Transverse colon (tissue), 4 donors: Measurements from ENCODE around the gene MAP4K4. TPM values are rescaled to one million over a fixed set of nuclear protein-coding genes. Genes with fewer than 3 reads are reported as not detected.

Experiments used
- DNase-seq: peaks from one replicate; pipeline ENCODE4 v3.0.0-alpha.2; 2019
- H3K27ac ChIP-seq, 4 donors: fragments of 200-600 bp; sonication (generic); 2 replicates each; pipeline ENCODE4 v1.5.1; 2016 to 2018; ENCODE audit warnings: inconsistent platforms in 4 of 4
- H3K27me3 ChIP-seq: fragments of 200-600 bp; sonication (generic); 2 replicates; pipeline ENCODE4 v1.5.1; 2017; ENCODE audit warnings: inconsistent platforms
- H3K36me3 ChIP-seq, 4 donors: fragments of 200-600 bp; sonication (generic); 2 replicates each; pipeline ENCODE4 v1.5.1; 2017 to 2019; ENCODE audit warnings: inconsistent platforms in 4 of 4
- H3K4me1 ChIP-seq, 4 donors: fragments of 200-600 bp; sonication (generic); 2 replicates each; pipeline ENCODE4 v1.5.1; 2017 to 2020; ENCODE audit warnings: inconsistent platforms in 4 of 4
- H3K4me3 ChIP-seq, 4 donors: fragments of 200-600 bp; sonication (generic); 1 replicate in 1 of 4; 2 replicates in 3 of 4; pipeline versions ENCODE4 v1.5.1 to v1.6.1; 2017 to 2019; ENCODE audit warnings: inconsistent platforms in 4 of 4
- H3K9me3 ChIP-seq, 2 donors: fragments of 200-600 bp; sonication (generic); 2 replicates each; pipeline ENCODE4 v1.5.1; 2017 to 2019; ENCODE audit warnings: inconsistent platforms in 2 of 2
- EP300 ChIP-seq: sonication (generic); formaldehyde crosslinking; IDR thresholded peaks from one replicate; pipeline ENCODE4 v1.6.1; 2017; ENCODE audit warnings: antibody characterized with exemption, low read depth
- POLR2A ChIP-seq: fragments of 450-650 bp; IDR thresholded peaks from one replicate; pipeline ENCODE4 v1.6.1; 2016; ENCODE audit warnings: antibody characterized with exemption, mild to moderate bottlenecking, moderate library complexity
- POLR2AphosphoS5 ChIP-seq, 3 donors: sonication (generic); formaldehyde crosslinking; IDR thresholded peaks; one replicate each; pipeline ENCODE4 v1.6.1; 2016; ENCODE audit warnings: antibody characterized with exemption in 3 of 3
- whole genome bisulfite sequencing, 2 donors: methylation state at CpG; one replicate each; pipeline ENCODE4 v1.1.5; 2018; ENCODE audit warnings: low coverage in 1 of 2; 5-methylcytosine and 5-hydroxymethylcytosine counted together
- in situ Hi-C, 4 donors: fragments of 200-750 bp; cut with MboI; loops; one replicate each; pipeline versions ENCODE4 v1.15.0 to v1.15.1; 2017; ENCODE audit warnings: low sequenced_read_pairs in 3 of 4, low pct_ligation_motif_present in 1 of 4, low pct_unique_long_range_greater_than_20kb in 1 of 4
- intact Hi-C: fragments of 100-400 bp; cut with DNase I; formaldehyde crosslinking; loops from one replicate; pipeline ENCODE4 v1.15.1; 2023; ENCODE audit warnings: low total_unique reads
- total RNA-seq, 4 donors: library from RNA; depleted of rRNA; stranded (reverse); fragments of >200 nt; gene quantifications; one replicate each; pipeline ENCODE4 v1.1.0, GENCODE V29; 2016
- TF ChIP-seq, protein P1 (sequence below), 5 experiments: fragments of 200-600 bp in 3 of 5; fragments of 450-650 bp in 2 of 5; sonication (generic) in 3 of 5; IDR thresholded peaks; 1 replicate in 2 of 5; 2 replicates in 3 of 5; pipeline ENCODE4 v1.5.1; 2016 to 2017; ENCODE audit warnings: antibody characterized with exemption in 5 of 5, inconsistent platforms in 3 of 5, mild to moderate bottlenecking in 2 of 5, moderate library complexity in 1 of 5

MAP4K4 gene
- total RNA-seq, 4 donors from 2014 or later: 20.3 to 42.3 (median 29.6) TPM

DNA sequence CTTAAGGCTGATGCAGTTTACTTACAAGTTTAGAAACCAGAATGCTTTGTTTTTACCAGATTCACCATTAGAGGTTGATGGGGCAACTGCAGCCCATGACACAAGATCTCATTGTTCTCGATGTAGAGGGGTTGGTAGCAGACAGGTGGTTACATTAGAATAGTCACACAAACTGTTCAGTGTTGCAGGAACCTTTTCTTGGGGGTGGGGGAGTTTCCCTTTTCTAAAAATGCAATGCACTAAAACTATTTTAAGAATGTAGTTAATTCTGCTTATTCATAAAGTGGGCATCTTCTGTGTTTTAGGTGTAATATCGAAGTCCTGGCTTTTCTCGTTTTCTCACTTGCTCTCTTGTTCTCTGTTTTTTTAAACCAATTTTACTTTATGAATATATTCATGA is 194.9 kb downstream of the MAP4K4 start:
- Histone ChIP-seq H3K27me3 (no peaks in the 10 kb centered on the region), H3K4me3 (no peak overlapping the region), H3K36me3 (peaks cover 0 to 19% (median 0%) of the 10 kb centered on the region in 4 donors), H3K9me3 (no peaks in the 10 kb centered on the region), H3K27ac (no peak overlapping the region), H3K4me1 (no peaks in the 10 kb centered on the region)
- in situ Hi-C loops: loop anchor here in 2 of 4 donors (25.0 kb wide), 1 partner anchor 545 kb away; no protein-coding TSS in a partner anchor
- intact Hi-C loops: no loop called here
- TF ChIP-seq POLR2A (no peak), EP300 (no peak), POLR2AphosphoS5 (IDR thresholded peaks at IDR 0.05) (no peak)
- TF ChIP-seq, protein P1, sequence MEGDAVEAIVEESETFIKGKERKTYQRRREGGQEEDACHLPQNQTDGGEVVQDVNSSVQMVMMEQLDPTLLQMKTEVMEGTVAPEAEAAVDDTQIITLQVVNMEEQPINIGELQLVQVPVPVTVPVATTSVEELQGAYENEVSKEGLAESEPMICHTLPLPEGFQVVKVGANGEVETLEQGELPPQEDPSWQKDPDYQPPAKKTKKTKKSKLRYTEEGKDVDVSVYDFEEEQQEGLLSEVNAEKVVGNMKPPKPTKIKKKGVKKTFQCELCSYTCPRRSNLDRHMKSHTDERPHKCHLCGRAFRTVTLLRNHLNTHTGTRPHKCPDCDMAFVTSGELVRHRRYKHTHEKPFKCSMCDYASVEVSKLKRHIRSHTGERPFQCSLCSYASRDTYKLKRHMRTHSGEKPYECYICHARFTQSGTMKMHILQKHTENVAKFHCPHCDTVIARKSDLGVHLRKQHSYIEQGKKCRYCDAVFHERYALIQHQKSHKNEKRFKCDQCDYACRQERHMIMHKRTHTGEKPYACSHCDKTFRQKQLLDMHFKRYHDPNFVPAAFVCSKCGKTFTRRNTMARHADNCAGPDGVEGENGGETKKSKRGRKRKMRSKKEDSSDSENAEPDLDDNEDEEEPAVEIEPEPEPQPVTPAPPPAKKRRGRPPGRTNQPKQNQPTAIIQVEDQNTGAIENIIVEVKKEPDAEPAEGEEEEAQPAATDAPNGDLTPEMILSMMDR (IDR thresholded peaks at IDR 0.05): no peak
- 90 to 96% methylated on average over 3 of the region's 3 CpGs for WGBS, 2 donors
- no peak for DNase-seq

DNA sequence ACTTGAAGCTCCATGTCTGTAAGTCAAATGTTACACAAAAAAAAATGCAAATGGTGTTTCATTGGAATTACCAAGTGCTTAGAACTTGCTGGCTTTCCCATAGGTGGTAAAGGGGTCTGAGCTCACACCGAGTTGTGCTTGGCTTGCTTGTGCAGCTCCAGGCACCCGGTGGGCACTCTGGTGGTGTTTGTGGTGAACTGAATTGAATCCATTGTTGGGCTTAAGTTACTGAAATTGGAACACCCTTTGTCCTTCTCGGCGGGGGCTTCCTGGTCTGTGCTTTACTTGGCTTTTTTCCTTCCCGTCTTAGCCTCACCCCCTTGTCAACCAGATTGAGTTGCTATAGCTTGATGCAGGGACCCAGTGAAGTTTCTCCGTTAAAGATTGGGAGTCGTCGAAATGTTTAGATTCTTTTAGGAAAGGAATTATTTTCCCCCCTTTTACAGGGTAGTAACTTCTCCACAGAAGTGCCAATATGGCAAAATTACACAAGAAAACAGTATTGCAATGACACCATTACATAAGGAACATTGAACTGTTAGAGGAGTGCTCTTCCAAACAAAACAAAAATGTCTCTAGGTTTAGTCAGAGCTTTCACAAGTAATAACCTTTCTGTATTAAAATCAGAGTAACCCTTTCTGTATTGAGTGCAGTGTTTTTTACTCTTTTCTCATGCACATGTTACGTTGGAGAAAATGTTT is 196.3 kb downstream of the MAP4K4 start:
- H3K27ac ChIP-seq: no peak overlapping the region
- H3K4me1 ChIP-seq: no peaks in the 10 kb centered on the region
- no peak for DNase-seq
- no peak overlapping the region for H3K4me3 ChIP-seq
- no peaks in the 10 kb centered on the region for H3K9me3 ChIP-seq
- TF ChIP-seq, protein P1 (IDR thresholded peaks at IDR 0.05): no peak
- no peak for TF ChIP-seq POLR2AphosphoS5 (IDR thresholded peaks at IDR 0.05)
- peaks cover 0 to 19% (median 0%) of the 10 kb centered on the region in 4 donors for H3K36me3 ChIP-seq
- intact Hi-C loops (no loop called here), in situ Hi-C loops (loop anchor here in 2 of 4 donors (25.0 kb wide), 1 partner anchor 543 kb away; no protein-coding TSS in a partner anchor)
- 81 to 89% methylated on average over 8 to 9 of the region's 9 CpGs for WGBS, 2 donors
- no peaks in the 10 kb centered on the region for H3K27me3 ChIP-seq

DNA sequence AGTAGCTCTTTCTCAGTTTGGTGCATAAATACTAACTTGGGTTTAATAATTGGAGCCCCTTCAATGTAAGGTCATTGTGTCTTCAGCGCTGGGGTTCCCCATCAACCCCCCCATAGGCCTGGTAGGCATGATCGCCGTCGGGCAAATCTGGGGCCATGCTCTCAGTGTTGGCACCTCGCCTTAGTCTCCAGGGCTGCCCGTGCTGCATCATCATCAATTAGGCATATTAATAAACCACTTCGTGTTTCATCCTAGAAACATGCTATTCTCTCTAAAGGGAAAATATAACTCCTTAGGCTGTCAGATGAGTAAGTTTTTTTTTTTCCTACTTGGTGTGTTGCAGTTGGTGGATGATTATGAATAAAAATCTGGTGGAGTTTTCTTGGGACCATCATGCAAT is 197.5 kb downstream of the MAP4K4 start:
- H3K9me3 ChIP-seq: no peaks in the 10 kb centered on the region
- no peaks in the 10 kb centered on the region for H3K27me3 ChIP-seq
- no peaks in the 10 kb centered on the region for H3K4me1 ChIP-seq
- DNase-seq: no peak
- WGBS, 2 donors: 81 to 91% methylated on average over 6 to 7 of the region's 7 CpGs
- in situ Hi-C loops (loop anchor here in 2 of 4 donors (25.0 kb wide), 1 partner anchor 542 kb away; no protein-coding TSS in a partner anchor), intact Hi-C loops (no loop called here)
- H3K4me3 ChIP-seq: no peak overlapping the region
- peaks cover 0 to 19% (median 0%) of the 10 kb centered on the region in 4 donors for H3K36me3 ChIP-seq
- H3K27ac ChIP-seq: no peak overlapping the region
- TF ChIP-seq, protein P1 (IDR thresholded peaks at IDR 0.05): no peak
- no peak for TF ChIP-seq EP300
- no peak for TF ChIP-seq POLR2AphosphoS5 (IDR thresholded peaks at IDR 0.05)
- TF ChIP-seq POLR2A: no peak

DNA sequence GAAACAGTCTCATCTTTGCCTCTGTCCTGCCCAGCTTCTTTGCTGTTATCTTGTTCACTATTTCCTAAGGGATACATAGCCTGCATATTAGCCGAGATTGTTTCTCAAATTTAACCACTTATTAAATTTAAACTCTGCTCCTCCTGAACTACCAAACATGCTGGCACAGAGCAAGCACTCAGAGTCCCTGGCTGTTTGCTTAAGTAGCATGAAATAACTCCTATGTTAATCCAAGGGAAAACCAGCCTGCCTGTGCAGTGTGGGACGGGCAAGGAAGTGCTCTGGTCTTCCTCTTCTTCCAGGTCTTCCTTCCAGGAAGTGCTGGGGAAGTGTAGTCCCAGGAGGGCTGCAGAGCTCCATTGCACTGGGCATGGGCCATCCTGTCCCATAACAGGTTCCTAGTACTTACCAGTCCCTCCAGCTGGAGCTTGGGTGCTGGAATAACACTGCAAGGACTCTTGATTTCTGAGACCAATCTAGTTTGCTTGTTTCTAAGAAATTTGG is 198.4 kb downstream of the MAP4K4 start:
- Histone ChIP-seq H3K4me1 (no peaks in the 10 kb centered on the region), H3K36me3 (peaks cover 0 to 19% (median 0%) of the 10 kb centered on the region in 4 donors), H3K27me3 (no peaks in the 10 kb centered on the region), H3K4me3 (no peak overlapping the region), H3K9me3 (no peaks in the 10 kb centered on the region), H3K27ac (no peak overlapping the region)
- intact Hi-C loops (no loop called here), in situ Hi-C loops (loop anchor here in 2 of 4 donors (25.0 kb wide), 1 partner anchor 541 kb away; no protein-coding TSS in a partner anchor)
- no peak for DNase-seq
- 69 to 92% methylated on average over 2 of the region's 2 CpGs for WGBS, 2 donors
- TF ChIP-seq, protein P1 (IDR thresholded peaks at IDR 0.05): no peak
- TF ChIP-seq POLR2AphosphoS5 (IDR thresholded peaks at IDR 0.05) (no peak), POLR2A (no peak), EP300 (no peak)
